ENCODE measurements around the gene PFN3.
A peak's percentile ranks its signal among the peaks of the same experiment; 100 is the strongest.

DNA sequence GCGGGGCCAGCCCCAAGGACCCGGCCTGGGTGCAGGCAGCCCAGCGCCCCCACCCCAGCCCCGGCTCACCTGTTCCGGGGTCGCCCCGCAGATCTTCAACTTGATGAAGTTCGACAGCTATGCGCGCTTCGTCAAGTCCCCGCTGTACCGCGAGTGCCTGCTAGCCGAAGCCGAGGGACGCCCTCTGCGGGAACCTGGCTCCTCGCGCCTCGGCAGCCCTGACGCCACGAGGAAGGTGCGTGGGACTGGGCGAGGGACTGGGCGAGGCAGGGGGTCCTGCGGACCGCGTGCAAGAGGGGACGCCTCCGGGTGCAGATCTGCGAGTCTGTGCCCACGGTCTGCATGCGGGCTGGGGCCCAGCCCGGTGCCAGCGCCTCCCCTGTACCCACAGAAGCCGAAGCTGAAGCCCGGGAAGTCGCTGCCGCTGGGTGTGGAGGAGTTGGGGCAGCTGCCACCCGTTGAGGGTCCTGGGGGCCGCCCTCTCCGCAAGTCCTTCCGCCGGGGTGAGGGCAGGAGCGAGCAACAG lies 33.1 kb downstream of the PFN3 start:
- TF ChIP-seq HES4 (CRISPR knock-in tag; IDR thresholded peaks at IDR 0.05; ENCODE audit: borderline replicate concordance) (no peak), CBX5 (CRISPR knock-in tag; IDR thresholded peaks at IDR 0.05; ENCODE audit: borderline replicate concordance) (no peak), ZNF292 (CRISPR knock-in tag; IDR thresholded peaks at IDR 0.05; ENCODE audit: borderline replicate concordance, low read depth) (no peak), ZNF678 (CRISPR knock-in tag; IDR thresholded peaks at IDR 0.05) (no peak), ZBTB3 (CRISPR knock-in tag; IDR thresholded peaks at IDR 0.05; ENCODE audit: borderline replicate concordance, low read depth) (no peak), JUN (CRISPR knock-in tag; IDR thresholded peaks at IDR 0.05) (no peak), ZNF121 (CRISPR knock-in tag; IDR thresholded peaks at IDR 0.05) (no peak), ZSCAN22 (CRISPR knock-in tag; IDR thresholded peaks at IDR 0.05) (no peak), EZH2 (conservative IDR thresholded peaks at IDR 0.05; ENCODE audit: low read depth, low read length) (no peak), ZFP91 (CRISPR knock-in tag; IDR thresholded peaks at IDR 0.05; ENCODE audit: borderline replicate concordance) (0 out of 2 replicates have a peak, but pooled peaks have one; percentile 30)
- TF ChIP-seq, protein P1, sequence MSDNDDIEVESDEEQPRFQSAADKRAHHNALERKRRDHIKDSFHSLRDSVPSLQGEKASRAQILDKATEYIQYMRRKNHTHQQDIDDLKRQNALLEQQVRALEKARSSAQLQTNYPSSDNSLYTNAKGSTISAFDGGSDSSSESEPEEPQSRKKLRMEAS (IDR thresholded peaks at IDR 0.05), result no peak

All from HepG2 (cell line).